GM23248 (cell line): ENCODE results near the gene TNPO3. TPM values are rescaled to one million over a fixed set of nuclear protein-coding genes. Genes with fewer than 3 reads are reported as not detected.

Experiments used
- DNase-seq: peaks from one replicate; pipeline ENCODE4 v3.0.0-alpha.2; 2015
- H2AFZ ChIP-seq: fragments of 200-600 bp; sonication (generic); 2 replicates; pipeline ENCODE4 v1.6.1; 2016; ENCODE audit warnings: antibody characterized with exemption
- H3F3A ChIP-seq: fragments of 200-600 bp; sonication (generic); 2 replicates; pipeline ENCODE4 v1.6.1; 2016; ENCODE audit warnings: mild to moderate bottlenecking, antibody characterized with exemption, mixed run types; ENCODE audit not compliant: insufficient read depth
- H3K27ac ChIP-seq: fragments of 200-600 bp; sonication (generic); 2 replicates; pipeline ENCODE4 v1.5.1; 2016; ENCODE audit warnings: mild to moderate bottlenecking
- H3K27me3 ChIP-seq: fragments of 200-600 bp; sonication (generic); replicated peaks from 2 replicates; pipeline ENCODE4 v1.6.1; 2016; ENCODE audit warnings: mild to moderate bottlenecking; ENCODE audit not compliant: insufficient read depth
- H3K36me3 ChIP-seq: fragments of 200-600 bp; sonication (generic); 2 replicates; pipeline ENCODE4 v1.6.1; 2016; ENCODE audit warnings: low read depth, mild to moderate bottlenecking
- H3K4me1 ChIP-seq: fragments of 200-600 bp; sonication (generic); 2 replicates; pipeline ENCODE4 v1.6.1; 2016; ENCODE audit warnings: mild to moderate bottlenecking; ENCODE audit not compliant: insufficient read depth
- H3K4me2 ChIP-seq: fragments of 200-600 bp; sonication (generic); one replicate; pipeline ENCODE4 v1.6.1; 2016; ENCODE audit warnings: mild to moderate bottlenecking; ENCODE audit not compliant: unreplicated experiment
- H3K4me3 ChIP-seq: fragments of 200-600 bp; sonication (generic); 2 replicates; pipeline ENCODE4 v1.5.1; 2016; ENCODE audit warnings: mild to moderate bottlenecking
- H3K79me2 ChIP-seq: fragments of 200-600 bp; sonication (generic); 2 replicates; pipeline ENCODE4 v1.6.1; 2016; ENCODE audit warnings: mild to moderate bottlenecking; ENCODE audit not compliant: insufficient read depth
- H3K9ac ChIP-seq: fragments of 200-600 bp; sonication (generic); 2 replicates; pipeline ENCODE4 v1.6.1; 2016; ENCODE audit warnings: mild to moderate bottlenecking
- H3K9me2 ChIP-seq: fragments of 200-600 bp; sonication (generic); 2 replicates; pipeline ENCODE4 v1.6.1; 2016; ENCODE audit warnings: mixed run types, mild to moderate bottlenecking, moderate library complexity; ENCODE audit not compliant: insufficient read depth
- H3K9me3 ChIP-seq: fragments of 200-600 bp; sonication (generic); one replicate; pipeline ENCODE4 v1.6.1; 2017; ENCODE audit warnings: low read depth
- H4K20me1 ChIP-seq: fragments of 200-600 bp; sonication (generic); 2 replicates; pipeline ENCODE4 v1.6.0; 2016; ENCODE audit not compliant: insufficient read depth
- EZH2 ChIP-seq: fragments of 200-600 bp; sonication (generic); IDR thresholded peaks from 2 replicates; pipeline ENCODE4 v1.6.1; 2018; ENCODE audit warnings: antibody characterized with exemption, mild to moderate bottlenecking; ENCODE audit not compliant: insufficient read depth, poor library complexity, severe bottlenecking
- EZH2phosphoT487 ChIP-seq: fragments of 200-600 bp; sonication (generic); IDR thresholded peaks from 2 replicates; pipeline ENCODE4 v1.6.1; 2018; ENCODE audit warnings: antibody characterized with exemption, moderate library complexity, mild to moderate bottlenecking, low read depth; ENCODE audit not compliant: insufficient read depth
- WGBS, 2 experiments: methylation state at CpG; one replicate each; pipeline ENCODE4 v1.1.6; 2015 to 2017; ENCODE audit warnings: low lambda C conversion rate in 2 of 2, low coverage in 1 of 2; ENCODE audit errors: missing lambda C conversion rate in 2 of 2; 5-methylcytosine and 5-hydroxymethylcytosine counted together
- in situ Hi-C: fragments of 300-500 bp; cut with MboI; formaldehyde crosslinking; loops from 2 replicates; pipeline ENCODE4 v1.15.0; 2020
- polyA plus RNA-seq: library from polyadenylated mRNA; unstranded; fragments of >200 nt; fragmentation: Nextera tagmentation; extraction: Ambion mirVana; gene quantifications from 2 replicates; pipeline ENCODE4 v1.2.1, GENCODE V29; 2016
- total RNA-seq: library from RNA; depleted of rRNA; stranded (reverse); fragments of >200 nt; shearing (Covaris generic); gene quantifications from 2 replicates; pipeline ENCODE4 v1.2.3, GENCODE V29; 2014

The TNPO3 gene
- total and polyA plus RNA-seq, 2 experiments from 2014 or later, result 31.6 to 41.9 TPM

- Histone ChIP-seq H2AFZ (no peak overlapping the region), H3K4me3 (no peak overlapping the region), H3K27me3 (peaks cover 61% of the 10 kb centered on the region), H3F3A (no peaks in the 10 kb centered on the region), H3K9me2 (no peaks in the 10 kb centered on the region), H3K4me2 (no peak overlapping the region), H3K9me3 (no peaks in the 10 kb centered on the region), H3K27ac (no peak overlapping the region), H3K9ac (no peak overlapping the region), H4K20me1 (no peaks in the 10 kb centered on the region), H3K36me3 (no peaks in the 10 kb centered on the region), H3K4me1 (no peaks in the 10 kb centered on the region), H3K79me2 (no peaks in the 10 kb centered on the region)
- DNase-seq, result no peak
- TF ChIP-seq EZH2 (no peak), EZH2phosphoT487 (no peak)
- in situ Hi-C loops, result no loop called here
- WGBS, 2 experiments, result 50 to 59% methylated on average over 8 of the region's 8 CpGs
These were observed 136.8 kb downstream of the TNPO3 start for GRCh38 chr7:128918016-128918665.

- H3K4me3 ChIP-seq, result no peak overlapping the region
- 79 to 87% methylated on average over 2 of the region's 2 CpGs for WGBS, 2 experiments
- no peak for DNase-seq
- no peak overlapping the region for H2AFZ ChIP-seq
- H4K20me1 ChIP-seq, result no peaks in the 10 kb centered on the region
- no peaks in the 10 kb centered on the region for H3K9me3 ChIP-seq
- no peaks in the 10 kb centered on the region for H3K9me2 ChIP-seq
- no peak overlapping the region for H3K27ac ChIP-seq
- no peak for TF ChIP-seq EZH2
- no peak for TF ChIP-seq EZH2phosphoT487
- H3F3A ChIP-seq, result no peaks in the 10 kb centered on the region
- in situ Hi-C loops, result no loop called here
- H3K9ac ChIP-seq, result no peak overlapping the region
- H3K4me2 ChIP-seq, result no peak overlapping the region
- H3K36me3 ChIP-seq, result no peaks in the 10 kb centered on the region
- H3K79me2 ChIP-seq, result no peaks in the 10 kb centered on the region
- peaks cover 55% of the 10 kb centered on the region for H3K27me3 ChIP-seq
- no peaks in the 10 kb centered on the region for H3K4me1 ChIP-seq
These were observed 137.8 kb downstream of the TNPO3 start for GRCh38 chr7:128917122-128917521.

- Histone ChIP-seq H3K9ac (no peak overlapping the region), H3K36me3 (no peaks in the 10 kb centered on the region), H3K27me3 (peaks cover 58% of the 10 kb centered on the region), H2AFZ (no peak overlapping the region), H3K4me1 (no peaks in the 10 kb centered on the region), H3F3A (no peaks in the 10 kb centered on the region), H3K9me3 (no peaks in the 10 kb centered on the region), H3K27ac (no peak overlapping the region), H4K20me1 (no peaks in the 10 kb centered on the region), H3K4me3 (no peak overlapping the region), H3K4me2 (no peak overlapping the region), H3K9me2 (no peaks in the 10 kb centered on the region), H3K79me2 (no peaks in the 10 kb centered on the region)
- in situ Hi-C loops, result no loop called here
- 83 to 88% methylated on average over 7 of the region's 7 CpGs for WGBS, 2 experiments
- DNase-seq, result no peak
- TF ChIP-seq EZH2, result no peak
- TF ChIP-seq EZH2phosphoT487, result no peak
These were observed 138.3 kb downstream of the TNPO3 start for GRCh38 chr7:128916643-128916915.

- Histone ChIP-seq H3K79me2 (no peaks in the 10 kb centered on the region), H3F3A (no peaks in the 10 kb centered on the region), H2AFZ (no peak overlapping the region), H3K9me2 (no peaks in the 10 kb centered on the region), H3K4me2 (no peak overlapping the region), H3K4me1 (no peaks in the 10 kb centered on the region), H3K27ac (no peak overlapping the region), H3K4me3 (no peak overlapping the region), H3K9ac (no peak overlapping the region), H3K27me3 (peaks cover 59% of the 10 kb centered on the region), H3K36me3 (no peaks in the 10 kb centered on the region), H4K20me1 (no peaks in the 10 kb centered on the region), H3K9me3 (no peaks in the 10 kb centered on the region)
- no peak for DNase-seq
- in situ Hi-C loops, result no loop called here
- 31 to 35% methylated on average over 39 to 63 of the region's 69 CpGs for WGBS, 2 experiments
- TF ChIP-seq EZH2 (no peak), EZH2phosphoT487 (no peak)
These were observed 138.9 kb downstream of the TNPO3 start for GRCh38 chr7:128915841-128916642.
